Epithelial cell of esophagus (primary cell): ENCODE measurements around the gene MRPL19.
"Not testable (repeated sequence)": the region's sequence is repeated elsewhere in the genome, so short reads cannot be mapped to it uniquely, and the experiment has no call there.

Experiments
- DNase-seq: peaks from one replicate; pipeline ENCODE4 v3.0.0; 2010; ENCODE audit warnings: low read depth
- H3K4me3 ChIP-seq: 2 replicates; pipeline ENCODE4 v1.5.1; 2011; ENCODE audit warnings: mild to moderate bottlenecking, low read length, control low read depth
- CTCF ChIP-seq: IDR thresholded peaks from 2 replicates; pipeline ENCODE4 v1.5.1; 2011; ENCODE audit warnings: low read depth, mild to moderate bottlenecking, low read length, control low read depth, inconsistent platforms; ENCODE audit not compliant: insufficient read depth; ENCODE audit errors: missing control alignments

The MRPL19 gene

GRCh38 chr2:75710220-75710576, 63.6 kb downstream of the MRPL19 start:
- DNase-seq: no peak
- peak overlapping the region; percentile 86 for H3K4me3 ChIP-seq
- TF ChIP-seq CTCF: no peak

- peak; percentile 87 for DNase-seq
- peak; percentile 29 for TF ChIP-seq CTCF
Observed at GRCh38 chr2:75710577-75711253, 64.1 kb downstream of the MRPL19 start, which contains the start of gene GCFC2. GCFC2 (minus strand) TSS chr2:75710915; CDS start chr2:75710855, 60 bp downstream.

GRCh38 chr2:75711590-75711989, 65.0 kb downstream of the MRPL19 start:
- not testable (repeated sequence) for DNase-seq

More at GRCh38 chr2:75710577-75711253, 64.1 kb downstream of the MRPL19 start, which contains the start of gene GCFC2:
- H3K4me3 ChIP-seq: peak within 1 kb of the TSS; percentile 86

GRCh38 chr2:75716406-75716805, 69.8 kb downstream of the MRPL19 start:
- no peak overlapping the region for H3K4me3 ChIP-seq
- DNase-seq: no peak
- no peak for TF ChIP-seq CTCF

More at GRCh38 chr2:75711590-75711989, 65.0 kb downstream of the MRPL19 start:
- not testable (repeated sequence) for H3K4me3 ChIP-seq

- no peak for DNase-seq
- no peak overlapping the region for H3K4me3 ChIP-seq
- TF ChIP-seq CTCF: no peak
Observed at GRCh38 chr2:75719616-75720015, 73.0 kb downstream of the MRPL19 start.

- no peak for TF ChIP-seq CTCF
- no peak for DNase-seq
- no peak overlapping the region for H3K4me3 ChIP-seq
Observed at GRCh38 chr2:75720525-75720924, 73.9 kb downstream of the MRPL19 start.

GRCh38 chr2:75722687-75723086, 76.1 kb downstream of the MRPL19 start:
- H3K4me3 ChIP-seq: no peak overlapping the region
- no peak for TF ChIP-seq CTCF
- DNase-seq: no peak
